Ammon's horn (tissue), 1 donor: ENCODE measurements around the gene MCEMP1.

Source experiments
- DNase-seq: peaks from one replicate; pipeline ENCODE4 v3.0.0-alpha.2; 2016; ENCODE audit warnings: low spot score

Gene MCEMP1

DNA sequence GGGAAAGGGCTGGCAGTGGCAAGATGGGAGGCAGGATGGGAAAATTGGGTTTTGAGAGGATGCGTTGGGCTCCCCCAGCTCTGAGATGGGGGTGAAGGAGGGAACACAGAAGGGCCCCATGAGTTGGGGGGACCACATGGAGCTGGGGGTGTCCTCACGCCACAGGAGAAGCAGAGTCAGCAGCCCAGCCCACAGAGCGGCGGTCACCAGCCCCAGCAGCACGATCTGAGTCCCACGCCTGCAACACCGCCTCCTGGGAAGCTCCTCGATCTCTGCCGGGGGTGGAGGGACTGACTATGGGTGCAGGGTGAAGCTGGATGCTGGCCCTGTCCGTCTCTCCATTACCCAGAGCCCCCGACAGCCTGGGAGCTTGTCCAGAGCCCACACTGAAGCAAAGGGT is 21.7 kb downstream of the MCEMP1 start:
- DNase-seq, result no peak

GRCh38 chr19:7699003-7699402 is 22.1 kb downstream of the MCEMP1 start:
- no peak for DNase-seq

GRCh38 chr19:7699417-7700401 is 22.8 kb downstream of the MCEMP1 start:
- DNase-seq, result no peak

- DNase-seq, result no peak
Observed at GRCh38 chr19:7701049-7701653, 24.3 kb downstream of the MCEMP1 start.

GRCh38 chr19:7701654-7702457 is 25.0 kb downstream of the MCEMP1 start, which contains the start of gene FCER2:
TSS of gene FCER2 (minus strand) at chr19:7702131. CDS start at chr19:7699760, 2,371 bp downstream.
- no peak for DNase-seq

- DNase-seq, result no peak
Observed at GRCh38 chr19:7703332-7703731, 26.4 kb downstream of the MCEMP1 start.

DNA sequence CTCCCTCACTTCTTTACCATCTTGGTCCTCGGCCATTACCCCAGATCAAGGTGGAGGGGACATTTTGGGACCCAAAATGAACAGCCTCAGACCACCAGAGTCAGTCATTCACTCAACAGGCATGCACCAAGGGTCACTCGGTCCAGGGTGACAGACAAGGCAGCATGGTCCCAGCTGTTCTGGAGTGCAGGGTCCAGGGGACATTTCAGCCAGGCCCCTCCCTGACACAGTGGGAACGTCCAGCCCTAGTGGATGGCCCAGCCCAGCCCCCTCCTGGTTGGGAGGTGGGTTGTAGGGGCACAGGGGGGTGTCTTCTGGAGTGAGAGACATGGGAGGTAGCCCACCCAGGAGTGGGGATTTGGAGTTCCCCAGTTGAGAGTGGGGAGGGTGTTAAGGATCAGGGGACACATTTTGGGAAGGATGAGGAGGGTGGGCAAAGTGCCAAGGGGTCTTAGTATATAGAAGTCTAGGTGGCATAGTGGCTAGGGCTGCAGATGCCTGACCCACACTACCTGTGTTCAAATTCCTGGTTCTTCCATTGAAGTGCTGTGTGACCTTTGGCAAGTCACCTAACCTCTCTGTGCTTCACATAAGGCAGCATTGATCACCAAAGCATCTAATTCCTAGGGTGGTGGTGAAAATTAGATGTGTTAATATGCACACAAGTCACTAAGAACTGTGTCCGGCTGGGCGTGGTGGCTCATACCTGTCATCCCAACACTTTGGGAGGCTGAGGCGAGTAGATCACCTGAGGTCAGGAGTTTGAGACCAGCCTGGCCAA is 27.6 kb downstream of the MCEMP1 start:
- no peak for DNase-seq

DNA sequence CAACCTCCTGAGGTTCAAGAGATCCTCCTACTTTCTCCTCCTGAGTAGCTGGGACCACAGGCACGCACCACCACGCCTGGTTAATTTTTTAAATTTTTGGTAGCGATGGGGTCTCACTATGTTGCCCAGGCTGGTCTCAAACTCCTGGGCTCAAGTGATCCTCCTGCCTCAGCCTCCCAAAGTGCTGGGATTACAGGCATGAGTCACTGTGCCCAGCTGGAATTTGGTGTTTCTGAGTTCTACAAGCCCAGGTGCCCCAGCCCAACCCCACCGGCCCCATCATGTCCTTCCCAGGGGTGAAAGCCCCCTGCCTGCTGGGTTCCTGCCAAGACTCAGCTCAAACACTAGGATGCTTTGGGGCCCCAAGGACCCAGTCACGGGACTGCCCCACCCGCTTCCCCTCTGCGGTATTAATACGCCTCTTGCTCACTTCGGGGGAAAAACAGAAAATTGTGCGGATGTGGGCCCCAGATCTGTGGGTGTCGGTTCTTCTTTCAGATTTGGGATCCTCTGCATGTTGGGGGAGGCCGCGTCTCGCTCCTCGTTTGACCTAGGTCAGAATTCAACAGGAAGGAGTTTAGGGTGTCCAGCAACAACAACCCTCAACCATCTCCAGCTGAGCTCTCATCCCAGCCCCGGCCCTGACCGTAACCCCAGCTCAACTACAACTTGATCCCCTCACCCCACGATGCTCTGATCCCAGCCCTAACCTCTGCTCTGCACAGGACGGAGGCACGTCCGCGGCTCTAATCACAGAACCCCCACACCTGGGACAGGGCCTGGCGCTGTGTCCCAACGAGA is 28.7 kb downstream of the MCEMP1 start:
- DNase-seq, result peak; percentile 4

DNA sequence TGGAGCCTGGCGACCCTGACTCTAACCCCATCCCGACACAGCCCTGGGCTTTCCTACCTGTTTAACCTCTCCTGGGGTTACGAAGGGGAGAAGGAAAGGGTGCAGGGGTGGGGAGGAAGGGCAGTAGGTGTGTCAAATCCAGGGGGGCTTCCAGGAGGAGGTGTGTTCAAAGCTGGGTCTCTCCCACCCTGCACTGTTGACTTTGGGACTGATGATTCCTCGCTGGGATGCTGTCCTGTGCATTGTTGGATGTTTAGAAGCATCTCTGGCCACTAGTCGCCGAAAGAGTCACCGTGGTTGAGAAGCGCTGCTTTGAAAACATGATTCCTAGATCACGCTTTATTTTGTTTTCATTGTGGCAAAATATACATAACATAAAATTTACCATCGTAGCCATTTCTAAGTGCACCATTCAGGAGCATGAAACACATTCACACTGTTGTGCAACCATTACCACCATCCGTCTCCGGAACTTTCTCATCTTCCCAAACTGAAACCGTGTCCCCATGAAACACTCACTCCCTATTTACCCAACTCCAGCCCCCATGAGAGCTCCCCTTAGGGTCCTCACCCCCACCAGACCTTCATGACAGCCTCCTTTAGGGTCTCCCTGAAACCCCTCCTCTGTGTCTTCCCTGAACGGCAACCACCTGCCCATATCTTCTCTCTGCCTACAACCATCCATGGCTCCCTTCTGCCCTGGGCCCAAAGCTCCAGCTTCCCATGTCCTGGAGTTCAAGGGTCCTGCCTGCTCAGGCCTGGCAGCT is 29.5 kb downstream of the MCEMP1 start:
- no peak for DNase-seq

- DNase-seq, result no peak
Observed at GRCh38 chr19:7706955-7707456, 30.1 kb downstream of the MCEMP1 start.

- DNase-seq, result no peak
Observed at GRCh38 chr19:7709932-7710460, 33.1 kb downstream of the MCEMP1 start.

- DNase-seq, result no peak
Observed at GRCh38 chr19:7710616-7711015, 33.7 kb downstream of the MCEMP1 start.

GRCh38 chr19:7715671-7716070 is 38.8 kb downstream of the MCEMP1 start:
- no peak for DNase-seq

GRCh38 chr19:7716762-7717161 is 39.9 kb downstream of the MCEMP1 start:
- DNase-seq, result no peak

GRCh38 chr19:7718668-7719067 is 41.8 kb downstream of the MCEMP1 start:
- DNase-seq, result no peak

GRCh38 chr19:7720351-7720750 is 43.5 kb downstream of the MCEMP1 start:
- DNase-seq, result no peak

DNA sequence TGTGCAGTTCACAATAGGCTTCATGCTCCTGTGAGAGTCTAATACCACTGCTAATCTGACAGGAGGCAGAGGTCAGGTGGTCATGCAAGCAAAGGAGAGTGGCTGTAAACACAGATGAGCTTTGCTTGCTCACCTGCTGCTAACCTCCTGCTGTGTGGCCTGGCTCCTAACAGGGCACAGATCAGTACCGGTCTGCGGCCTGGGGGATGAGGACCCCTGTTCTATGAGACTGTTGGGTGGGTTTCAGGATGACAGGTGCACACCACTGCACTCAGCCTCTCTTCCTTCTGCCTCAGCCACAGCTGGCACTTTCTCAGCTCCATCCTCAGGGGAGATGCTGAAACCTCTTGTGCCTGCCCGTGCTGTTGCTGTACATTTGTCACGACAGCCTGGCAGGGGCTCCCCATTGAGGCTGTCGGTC is 45.4 kb downstream of the MCEMP1 start:
- no peak for DNase-seq

GRCh38 chr19:7725791-7726190 is 48.9 kb downstream of the MCEMP1 start:
- DNase-seq, result no peak

DNA sequence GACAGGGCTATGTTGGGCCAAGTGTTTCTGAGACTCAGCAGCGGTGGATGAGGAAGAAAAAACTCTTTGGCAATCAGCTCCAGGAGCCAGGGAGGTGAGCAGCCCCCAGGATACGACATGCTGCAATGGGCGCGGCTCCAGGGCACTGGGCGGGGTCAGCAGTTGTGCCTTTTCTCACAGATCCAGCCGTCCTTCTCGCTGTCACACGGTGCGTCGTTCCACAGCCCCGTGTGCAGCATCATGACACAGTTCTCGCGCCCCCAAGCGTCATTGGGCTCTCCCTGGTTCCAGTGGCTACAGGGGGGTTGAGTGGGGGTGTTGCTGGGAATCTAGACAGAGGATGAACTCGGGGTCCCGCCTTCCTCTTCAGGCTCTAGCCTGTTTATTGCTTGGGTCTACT is 52.3 kb downstream of the MCEMP1 start:
- no peak for DNase-seq
